AG08395 (cell line): Measurements from ENCODE around the gene UVSSA.

Experiments used
- DNase-seq: peaks from one replicate; pipeline ENCODE4 v3.0.0; 2012; ENCODE audit warnings: mixed read lengths, low spot score

The UVSSA gene

DNA sequence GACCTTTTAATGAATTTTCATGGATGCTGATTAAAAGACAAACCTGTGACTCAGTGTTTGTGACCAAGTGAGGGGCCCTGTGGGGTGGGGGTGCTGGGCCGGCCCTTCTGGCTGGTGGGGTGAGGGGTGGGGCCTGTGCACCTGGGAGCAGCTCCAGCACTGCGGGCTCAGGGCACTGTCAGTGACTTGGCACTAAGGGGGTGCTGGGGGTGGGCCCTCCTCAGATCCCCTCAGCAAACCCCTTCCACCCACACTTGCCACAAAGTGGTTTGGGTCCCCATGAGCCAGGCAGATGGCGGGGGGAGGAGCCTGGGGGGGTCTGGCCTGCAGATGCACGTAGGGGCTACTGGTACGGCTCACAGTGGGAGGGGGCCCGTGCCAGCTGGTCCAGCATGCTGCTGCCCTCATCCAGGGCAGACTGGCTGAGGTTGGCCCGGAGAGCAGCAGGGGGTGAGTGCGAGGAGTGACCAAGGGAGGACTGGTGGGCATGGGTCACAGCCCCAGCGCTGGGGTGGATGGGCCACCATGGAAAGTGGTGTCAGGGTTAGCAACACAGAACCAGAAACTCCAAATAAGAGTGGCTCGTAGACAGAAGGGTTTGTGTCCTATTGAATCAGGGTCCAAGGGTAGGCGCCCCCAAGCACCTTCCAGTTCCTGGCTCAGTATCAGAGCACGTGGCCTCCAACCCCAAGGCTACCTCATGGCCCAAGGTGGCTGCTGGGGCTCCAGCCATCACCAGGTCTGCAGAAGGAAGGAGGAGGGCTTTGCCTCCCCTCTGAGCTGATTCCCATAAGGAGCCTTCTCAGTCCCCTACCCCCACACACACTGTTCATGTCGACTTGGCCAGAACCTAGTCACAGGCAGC lies 49.2 kb downstream of the UVSSA start:
- no peak for DNase-seq

DNA sequence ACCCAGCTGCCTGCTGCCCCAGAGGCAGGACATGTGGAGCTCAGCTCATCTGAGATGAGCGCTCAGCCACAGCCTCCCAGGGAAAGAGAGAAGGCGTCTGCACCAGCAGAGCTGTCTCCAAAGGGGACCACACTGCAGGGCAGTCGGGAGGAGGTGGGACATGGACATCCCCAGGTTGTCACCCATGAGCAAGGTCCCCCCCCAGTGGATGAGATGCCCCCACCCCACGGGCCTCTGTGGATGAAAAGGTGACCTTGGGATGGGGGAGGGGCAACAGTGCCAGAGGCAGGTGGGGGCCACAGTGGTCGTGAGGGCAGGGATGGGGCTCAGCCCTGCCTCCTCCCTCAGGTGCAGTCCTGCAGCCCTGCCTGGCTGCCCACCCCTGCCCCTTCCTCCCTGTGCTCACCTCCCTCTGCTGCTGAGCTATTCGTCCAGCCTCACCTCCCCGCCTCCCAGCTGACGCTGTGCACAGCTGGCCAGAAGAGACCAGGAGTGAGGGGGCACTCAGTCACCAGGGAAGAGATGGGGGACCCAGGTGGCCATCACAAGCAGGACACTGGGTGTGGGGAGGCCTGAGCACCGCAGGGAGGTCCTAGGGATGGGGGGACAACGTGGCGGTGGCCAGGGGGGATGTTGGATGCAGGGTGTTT lies 49.9 kb downstream of the UVSSA start:
- no peak for DNase-seq

DNA sequence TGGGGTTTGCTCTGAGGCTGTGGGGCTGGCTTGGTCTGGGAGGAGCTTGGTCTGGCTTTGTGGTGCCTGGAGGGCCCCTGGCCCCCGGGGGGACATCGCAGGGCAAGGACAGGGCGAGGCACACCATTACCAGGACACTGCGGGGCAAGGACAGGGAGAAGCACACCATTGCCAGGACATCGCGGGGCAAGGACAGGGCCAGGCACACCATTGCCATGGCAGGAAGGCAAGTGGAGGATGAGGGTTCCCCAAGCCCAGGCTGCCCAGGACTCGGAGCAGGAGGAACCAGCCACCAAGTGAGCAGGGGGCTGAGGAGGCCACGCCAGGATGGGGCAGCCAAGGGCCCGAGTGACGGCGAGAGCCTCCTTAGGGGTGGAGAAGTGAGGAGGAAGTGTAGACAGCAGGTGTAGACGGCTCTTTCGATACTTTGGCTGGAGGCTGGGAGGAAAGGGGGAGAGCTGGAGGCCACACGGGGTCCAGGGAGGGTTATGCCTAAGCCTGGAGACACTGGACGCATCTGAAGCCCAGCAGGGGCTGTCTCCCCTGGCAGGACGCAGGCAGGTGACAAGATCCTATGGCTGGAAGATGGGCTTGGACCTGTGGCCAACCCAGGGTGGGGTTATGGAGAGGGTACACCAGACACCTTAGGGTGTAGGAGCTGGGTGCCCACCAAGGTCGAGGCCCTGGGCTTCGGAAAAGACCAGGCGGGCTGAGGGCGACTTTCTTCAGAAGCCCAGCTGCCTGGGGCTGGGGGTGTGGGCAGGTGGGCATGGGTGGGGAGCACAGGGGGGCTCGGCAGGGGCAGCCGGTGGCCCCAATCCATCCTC lies 51.9 kb downstream of the UVSSA start:
- DNase-seq, result no peak

DNA sequence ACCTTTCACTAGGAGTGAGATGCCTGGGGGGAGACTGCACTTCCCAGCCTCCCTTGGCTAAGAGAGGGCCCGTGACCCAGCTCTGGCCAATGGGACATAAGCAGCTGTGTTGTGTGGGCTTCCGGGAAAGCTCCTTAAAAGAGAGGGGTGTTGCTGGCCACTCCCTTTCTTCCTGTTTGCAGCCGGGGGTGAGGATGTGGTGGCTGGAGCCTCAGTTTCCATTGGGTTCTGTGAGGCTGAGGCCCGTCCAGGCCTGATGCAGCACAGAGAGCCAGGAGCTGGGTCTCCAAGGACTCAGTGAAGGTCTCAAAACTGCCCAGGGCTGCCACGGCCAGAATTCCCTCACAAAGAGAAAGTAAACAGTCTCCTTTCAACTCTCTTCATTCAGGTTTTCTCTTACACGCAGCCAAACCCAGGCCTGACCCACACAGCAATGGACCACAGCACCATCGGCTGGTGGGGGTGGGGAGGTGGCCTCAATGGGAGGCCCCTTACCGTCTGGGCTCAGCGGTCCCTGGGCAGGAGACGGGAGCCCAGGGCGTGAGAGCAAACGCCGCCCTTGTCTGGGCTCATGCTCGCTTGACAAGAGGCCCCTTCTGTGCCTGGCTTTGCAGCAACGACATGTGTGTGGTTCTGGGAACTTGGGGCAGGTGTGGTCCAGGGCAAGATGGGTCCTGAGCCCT lies 52.6 kb downstream of the UVSSA start:
- DNase-seq, result no peak

DNA sequence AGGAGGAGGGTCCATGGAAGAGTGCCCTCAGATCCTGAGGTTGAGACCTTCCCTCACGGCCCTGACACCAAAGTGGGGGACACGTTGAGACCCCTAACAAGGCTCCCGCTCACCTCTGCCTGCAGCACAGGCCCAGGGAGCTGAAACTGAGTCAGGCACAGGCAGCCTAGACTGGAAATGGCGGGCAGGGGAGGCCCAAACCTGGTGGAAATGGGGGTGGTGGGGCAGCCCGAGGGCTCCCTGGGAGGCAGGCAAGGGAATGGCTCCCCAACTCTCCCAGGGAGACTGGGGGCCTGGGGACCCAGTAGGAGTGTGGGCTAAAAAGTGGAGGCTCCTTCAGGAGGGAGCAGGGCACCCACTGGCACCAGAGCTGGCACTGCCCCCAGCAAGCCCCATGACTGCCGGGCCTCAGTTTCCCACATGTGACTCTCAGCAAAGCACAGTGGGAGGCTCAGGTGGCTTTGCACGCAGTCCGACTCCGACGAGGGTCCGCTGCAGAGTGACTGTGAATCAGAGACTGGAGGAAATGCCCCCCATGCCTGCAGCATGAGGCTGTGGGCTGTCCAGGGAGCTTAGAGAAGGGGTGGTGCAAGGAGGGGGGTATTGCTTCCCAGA lies 53.3 kb downstream of the UVSSA start:
- no peak for DNase-seq

DNA sequence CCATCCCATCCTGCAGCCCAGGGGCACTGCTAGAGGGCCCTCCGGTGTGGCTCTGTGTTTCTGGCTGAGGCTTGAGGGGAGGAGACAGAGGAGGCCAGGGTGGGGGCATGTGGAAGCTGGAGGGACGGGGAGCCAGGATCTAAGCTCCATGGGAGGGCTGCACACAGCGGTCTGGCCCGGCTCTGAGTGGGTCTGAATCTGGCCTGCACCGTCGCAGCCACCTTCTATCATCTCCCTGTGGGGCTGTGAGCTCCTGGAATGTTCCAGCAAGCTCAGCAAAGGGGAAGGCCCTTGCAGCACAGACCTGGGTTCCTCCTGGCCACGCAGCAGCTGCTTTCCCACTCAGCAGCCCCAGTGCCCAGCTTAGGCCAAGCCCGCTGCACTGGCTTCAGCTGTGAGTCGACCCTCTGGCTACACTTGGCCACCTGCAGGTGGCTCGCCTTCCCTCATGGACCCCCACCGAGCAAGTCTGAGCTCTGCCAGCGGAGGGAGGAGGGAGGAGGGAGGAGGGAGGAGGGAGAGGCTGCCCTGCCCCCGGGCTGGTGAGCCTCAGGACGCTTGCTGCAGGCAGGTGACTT lies 53.9 kb downstream of the UVSSA start:
- DNase-seq, result no peak

DNA sequence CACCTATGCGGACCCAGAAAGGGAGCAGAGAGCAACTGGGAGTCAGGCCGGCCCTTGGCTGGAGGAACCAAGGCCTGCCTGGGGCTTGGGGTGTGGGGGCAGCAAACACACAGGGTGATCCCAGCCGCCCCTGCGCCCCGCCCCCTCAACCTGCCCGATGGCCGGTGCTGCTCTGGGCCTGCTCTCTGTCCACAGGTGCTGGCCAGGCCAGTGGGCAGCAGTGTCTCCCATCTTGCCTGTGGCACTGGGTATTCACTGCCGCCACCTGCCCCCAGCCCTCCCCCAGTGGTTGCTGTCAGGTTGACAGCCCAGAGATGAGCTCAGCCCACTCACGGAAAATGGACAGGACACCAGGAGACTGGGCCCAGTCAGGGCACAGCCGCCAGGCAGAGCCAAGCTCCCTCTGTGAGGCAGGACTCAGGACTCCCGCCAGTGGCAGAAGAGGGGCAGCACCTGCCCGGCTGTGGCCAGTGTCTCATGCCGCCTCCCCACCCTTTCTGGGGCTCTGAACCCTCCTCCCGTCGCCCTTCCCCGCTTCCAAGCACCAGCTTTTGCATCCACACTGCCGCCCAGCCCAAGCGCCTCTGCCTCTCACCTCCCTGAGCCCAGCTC lies 54.5 kb downstream of the UVSSA start:
- DNase-seq, result no peak

DNA sequence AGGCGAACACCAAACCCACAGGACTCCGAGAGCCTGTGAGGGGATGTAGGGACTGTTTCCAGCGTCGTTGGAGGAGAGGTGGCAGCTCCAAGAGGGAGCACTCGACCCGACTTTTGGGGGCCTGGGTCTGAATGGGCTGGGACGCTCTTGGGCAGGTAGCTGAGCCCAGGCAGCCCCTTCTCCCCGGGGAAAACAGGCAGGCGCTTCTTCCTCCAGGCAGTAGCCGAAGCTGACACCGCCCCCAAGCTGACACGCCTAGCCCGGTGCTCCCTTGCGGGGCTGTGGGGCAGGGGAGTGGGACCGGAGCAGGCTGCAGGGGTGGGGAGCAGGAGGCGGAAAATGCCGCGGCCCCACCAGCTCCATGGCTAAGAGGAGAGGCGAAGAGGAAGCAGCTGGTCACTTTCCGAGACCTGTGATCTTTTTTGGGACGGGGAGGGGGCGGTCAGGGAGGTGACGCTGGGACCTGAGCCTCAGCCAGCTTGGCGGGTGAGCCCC lies 55.1 kb downstream of the UVSSA start:
- no peak for DNase-seq

DNA sequence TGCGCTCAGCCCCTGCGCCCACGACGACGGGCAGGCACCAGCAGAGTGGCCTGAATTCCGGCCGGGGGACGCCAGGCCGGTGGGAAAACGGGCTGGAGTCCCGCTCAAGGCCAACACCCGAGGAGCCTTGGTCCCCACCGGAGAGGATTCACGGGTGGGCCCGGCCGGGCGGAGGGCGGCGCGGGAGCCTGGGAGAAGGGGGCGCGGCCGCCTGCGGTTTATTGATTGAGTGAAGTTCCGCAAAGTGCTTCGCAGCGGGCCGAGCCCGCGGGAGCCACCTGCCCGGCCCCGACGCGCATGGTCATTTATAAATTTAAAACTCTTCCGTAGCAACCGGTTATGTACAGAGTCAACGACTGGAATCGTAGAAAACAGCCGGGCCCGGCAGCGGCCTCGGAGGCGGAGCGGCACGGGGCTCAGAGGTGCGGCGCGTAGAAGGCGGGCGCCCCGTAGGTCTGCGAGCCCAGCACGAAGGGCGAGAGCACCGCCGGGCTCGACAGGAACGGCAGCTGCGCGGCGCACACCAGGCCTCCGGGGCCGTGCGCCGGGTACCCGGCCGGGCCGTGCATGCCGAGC lies 55.6 kb downstream of the UVSSA start:
- DNase-seq, result no peak

DNA sequence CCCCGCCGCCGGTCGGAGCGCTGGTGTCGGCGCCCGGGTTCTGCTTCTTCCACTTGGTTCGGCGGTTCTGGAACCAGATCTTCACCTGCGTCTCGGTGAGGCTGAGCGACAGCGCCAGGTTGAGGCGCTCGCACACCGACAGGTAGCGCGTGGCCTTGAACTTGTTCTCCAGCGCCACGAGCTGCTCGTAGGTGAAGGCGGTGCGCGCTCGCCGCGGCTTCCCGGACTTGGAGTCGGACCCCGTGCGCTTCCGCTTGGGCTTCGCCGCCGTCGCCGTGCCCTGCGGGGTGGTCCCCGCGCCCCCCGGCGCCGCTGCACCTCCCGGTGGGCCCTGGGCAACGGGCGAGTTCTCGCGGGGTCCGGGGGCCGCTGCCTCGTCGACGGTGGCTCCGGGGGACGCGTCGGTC lies 56.2 kb downstream of the UVSSA start:
- DNase-seq, result no peak

DNA sequence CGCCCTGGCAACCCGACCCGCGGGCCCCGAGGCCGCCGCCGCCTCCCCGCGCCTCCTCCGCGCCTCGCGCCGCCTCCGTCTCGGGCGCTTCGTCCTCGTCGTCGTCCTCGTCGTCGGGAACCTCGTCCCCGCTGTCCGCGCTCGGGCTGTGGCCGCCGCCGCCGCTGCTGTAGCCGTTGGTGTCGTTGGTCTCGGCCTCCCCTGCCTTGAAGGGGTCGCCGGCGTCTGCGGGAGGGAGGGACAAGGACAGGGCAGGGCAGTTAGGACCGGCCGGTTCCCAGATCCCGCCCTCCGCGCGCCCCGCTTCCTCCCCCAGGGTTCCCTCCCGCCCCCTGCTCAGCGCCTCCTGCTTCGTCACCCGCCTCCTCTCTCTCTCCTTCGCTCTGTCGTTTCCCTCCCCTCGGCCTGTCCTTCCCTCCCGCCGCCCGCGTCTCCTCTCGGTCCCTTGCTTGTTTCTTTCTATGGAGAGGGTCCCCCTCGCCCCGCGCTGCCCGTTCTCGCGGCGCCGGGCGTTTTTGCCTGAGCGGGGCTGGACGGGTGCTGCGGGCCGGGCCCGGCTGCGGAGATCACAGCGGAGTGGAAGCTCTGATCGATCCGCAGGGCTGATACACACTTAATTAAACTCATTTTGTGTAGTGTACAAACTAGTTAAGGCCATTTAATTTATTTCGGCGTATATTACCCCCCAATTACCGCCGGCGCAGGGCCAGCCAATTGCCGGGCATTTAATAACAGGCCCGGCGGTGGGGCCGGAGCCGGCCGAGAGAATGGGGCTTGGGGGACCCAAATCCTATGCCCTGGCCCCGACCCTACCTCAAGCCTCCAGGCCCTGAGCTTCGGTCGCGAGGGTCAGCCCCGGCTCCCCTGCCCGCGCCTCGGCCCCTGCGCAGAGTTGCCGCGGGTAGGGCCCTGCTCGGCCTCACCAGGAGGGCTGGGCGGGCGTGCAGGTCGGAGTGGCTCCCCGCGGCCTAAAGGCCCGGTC lies 56.9 kb downstream of the UVSSA start:
- DNase-seq, result no peak

DNA sequence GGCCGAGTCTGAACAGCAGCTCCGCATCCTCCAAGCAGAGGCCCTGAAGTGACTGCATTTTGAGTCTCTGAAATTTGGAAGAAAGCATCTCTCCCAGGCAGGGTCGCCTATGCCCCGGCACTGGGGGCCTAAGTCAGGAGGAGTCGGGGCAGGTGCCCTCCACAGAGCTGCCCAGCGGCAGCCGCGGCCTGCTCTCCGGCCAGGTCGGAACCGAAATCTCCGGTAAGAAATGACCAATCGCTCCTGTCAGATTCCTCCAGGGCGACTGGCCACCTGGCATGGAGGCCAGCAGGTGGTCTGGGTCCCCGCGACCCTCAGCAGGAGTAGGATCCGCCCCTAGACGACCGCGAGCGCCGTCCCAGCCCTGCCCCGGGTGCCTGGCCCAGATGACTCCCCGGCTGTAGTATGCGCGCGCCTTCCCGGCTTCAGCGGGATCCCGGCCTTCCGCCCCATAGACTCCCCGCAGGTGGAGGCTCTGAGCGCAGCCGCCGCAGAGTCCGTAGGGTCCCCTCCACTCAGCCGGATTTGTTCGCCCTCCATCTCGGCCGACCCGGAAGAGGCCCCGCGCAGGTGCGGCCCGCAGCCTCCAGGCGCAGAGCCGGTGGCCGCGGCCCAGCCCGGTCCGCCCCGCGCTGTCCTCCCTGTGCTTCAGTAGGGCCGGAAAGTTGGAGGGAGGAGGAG lies 57.7 kb downstream of the UVSSA start:
- DNase-seq, result no peak

DNA sequence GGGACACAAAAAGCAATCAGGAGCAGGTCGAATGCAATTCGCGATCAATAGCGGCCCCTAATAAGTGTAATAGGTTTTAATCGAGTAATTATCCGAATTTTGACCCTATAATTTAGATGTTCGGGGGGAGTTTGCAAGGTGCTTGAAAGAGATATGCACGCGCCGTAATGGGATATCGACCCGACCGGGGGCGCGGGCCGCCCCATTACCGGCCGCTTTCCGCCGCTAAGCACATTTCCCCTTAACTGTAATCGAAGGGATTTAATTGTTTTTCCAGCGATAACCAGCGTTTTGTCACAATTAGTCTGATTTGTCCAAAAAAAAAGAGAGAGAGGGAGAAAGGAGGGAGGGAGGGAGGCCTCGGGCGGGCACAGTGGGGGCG lies 58.2 kb downstream of the UVSSA start:
- DNase-seq, result no peak

DNA sequence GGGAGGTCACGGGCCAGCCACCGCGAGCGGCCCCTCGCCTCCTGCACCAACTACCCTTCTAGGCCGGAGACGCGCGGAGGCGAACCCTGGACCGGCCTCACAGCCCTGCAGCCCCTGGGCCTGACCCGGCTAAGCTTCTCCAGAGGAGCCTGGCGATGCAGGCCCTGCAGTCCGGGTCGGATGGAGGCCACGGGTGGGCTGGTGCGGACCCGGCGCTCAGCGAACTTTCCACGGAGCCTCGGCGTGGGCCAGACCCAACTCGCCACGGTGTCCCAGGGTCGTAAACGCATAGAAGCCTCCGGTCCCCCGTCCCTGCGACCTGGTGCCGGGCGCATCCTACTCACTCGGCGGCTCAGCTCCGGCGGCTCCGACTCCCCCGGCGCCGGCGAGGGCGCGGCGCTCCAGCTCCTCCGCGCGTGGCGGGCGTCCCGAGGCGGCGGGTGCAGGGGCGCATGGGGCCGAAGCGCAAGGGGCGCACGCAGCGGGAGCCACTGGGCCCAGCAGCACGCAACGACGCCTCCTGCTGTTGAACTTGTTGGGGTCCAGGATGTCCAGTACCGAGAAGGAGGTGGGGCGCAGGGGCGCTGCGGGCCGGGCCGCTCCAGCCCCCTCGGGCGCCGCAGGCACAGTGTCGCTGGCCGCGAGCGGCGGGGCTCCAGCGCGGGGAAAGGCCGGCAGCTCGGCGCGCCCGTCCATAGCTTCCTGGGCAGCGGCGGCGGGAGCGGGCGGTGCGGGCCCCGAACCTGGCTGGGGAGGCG lies 58.8 kb downstream of the UVSSA start:
- no peak for DNase-seq

DNA sequence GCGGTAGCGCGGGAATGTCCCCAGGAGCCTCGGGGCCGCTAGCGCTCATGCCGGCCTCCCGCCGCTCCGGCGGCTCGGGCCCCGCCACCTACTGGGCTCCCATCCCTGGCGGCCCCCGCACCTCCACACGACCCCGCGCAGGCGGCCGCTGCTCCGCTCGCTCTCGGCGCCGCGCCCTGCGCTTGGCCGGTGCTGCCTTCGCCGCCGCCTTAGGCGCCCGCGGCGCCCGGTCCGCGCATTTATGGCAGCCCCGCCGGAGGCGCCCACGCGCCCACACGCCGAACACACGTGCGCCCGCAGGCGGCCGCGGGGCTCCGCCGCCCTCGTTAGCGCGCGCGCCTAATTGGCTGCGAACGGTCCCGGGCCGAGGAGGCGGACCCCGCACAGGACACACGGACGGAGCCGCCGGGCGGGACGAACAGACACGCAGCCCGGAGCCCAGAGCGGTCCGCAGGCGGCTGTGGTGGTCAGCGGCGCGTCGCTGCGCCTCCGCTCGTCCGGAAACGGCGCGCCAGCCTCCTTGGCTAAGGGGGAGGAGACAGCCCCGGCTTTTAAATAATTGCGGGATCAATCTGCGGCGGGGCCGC lies 59.5 kb downstream of the UVSSA start, which contains the start of gene NKX1-1:
TSS of gene NKX1-1 (minus strand) at position 49 of the 587 bp plus-strand sequence. CDS start at position 49, 0 bp downstream.
- DNase-seq, result no peak

DNA sequence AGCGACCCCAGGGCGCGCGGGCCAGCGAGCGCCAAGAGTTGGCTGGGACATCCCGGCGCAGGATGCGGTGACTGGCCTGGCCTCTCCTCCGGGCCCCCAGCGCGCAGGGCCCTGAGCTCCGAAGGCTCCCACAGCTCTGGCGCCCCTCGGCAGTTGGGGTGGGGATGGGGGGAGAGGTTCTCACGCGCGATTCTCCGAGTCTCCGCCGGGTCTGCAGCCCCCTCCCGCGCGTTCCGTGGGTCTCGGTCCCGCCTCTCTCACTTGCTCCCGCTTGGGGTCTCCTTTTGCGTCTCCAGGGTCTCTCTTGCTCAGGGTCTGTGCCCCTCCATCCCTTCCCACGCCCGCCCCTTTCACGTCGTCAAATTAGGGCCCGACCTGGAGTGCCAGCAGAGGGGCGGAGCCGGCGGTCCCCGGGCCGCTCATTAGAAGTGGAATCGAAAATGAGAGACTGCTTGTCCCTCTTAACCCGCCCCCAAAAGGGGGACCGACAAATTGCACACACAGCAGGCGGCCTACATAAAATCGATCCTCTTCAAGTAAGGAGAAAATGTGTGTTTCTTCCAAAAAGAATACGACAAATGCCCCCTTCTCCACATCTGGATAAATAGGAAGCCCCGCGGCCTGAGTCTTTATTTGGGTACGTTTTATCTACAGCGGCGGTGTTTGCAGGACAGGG lies 60.1 kb downstream of the UVSSA start:
- DNase-seq, result no peak
